Smooth muscle cell (in vitro differentiated cells): ENCODE measurements around the gene AP3D1. TPM values are rescaled to one million over a fixed set of nuclear protein-coding genes. Genes with fewer than 3 reads are reported as not detected.

ENCODE experiments used
- DNase-seq: peaks from one replicate; lab custom pipeline; 2025; ENCODE audit not compliant: unreplicated experiment; lab: John Stamatoyannopoulos, UW
- H2AFZ ChIP-seq: fragments of 200-600 bp; sonication (generic); 2 replicates; pipeline ENCODE4 v1.6.0; 2016; ENCODE audit warnings: antibody characterized with exemption, low read depth, mild to moderate bottlenecking
- H3F3A ChIP-seq: fragments of 200-600 bp; sonication (generic); 2 replicates; pipeline ENCODE4 v1.6.0; 2017; ENCODE audit warnings: antibody characterized with exemption, low read depth
- H3K27ac ChIP-seq: fragments of 200-600 bp; sonication (generic); 2 replicates; pipeline ENCODE4 v1.5.1; 2016; ENCODE audit warnings: low read depth, mild to moderate bottlenecking
- H3K27me3 ChIP-seq: fragments of 200-600 bp; sonication (generic); 2 replicates; pipeline ENCODE4 v1.6.1; 2016; ENCODE audit warnings: low read depth, mild to moderate bottlenecking
- H3K36me3 ChIP-seq: fragments of 200-600 bp; sonication (generic); 2 replicates; pipeline ENCODE4 v1.5.1; 2016; ENCODE audit warnings: low read depth
- H3K4me1 ChIP-seq: fragments of 200-600 bp; sonication (generic); 2 replicates; pipeline ENCODE4 v1.5.1; 2016; ENCODE audit warnings: low read depth
- H3K4me2 ChIP-seq: fragments of 200-600 bp; sonication (generic); 2 replicates; pipeline ENCODE4 v1.6.0; 2016; ENCODE audit warnings: mild to moderate bottlenecking
- H3K4me3 ChIP-seq: fragments of 200-600 bp; sonication (generic); 2 replicates; pipeline ENCODE4 v1.5.1; 2016; ENCODE audit warnings: mild to moderate bottlenecking
- H3K79me2 ChIP-seq: fragments of 200-600 bp; sonication (generic); 2 replicates; pipeline ENCODE4 v1.6.0; 2016; ENCODE audit warnings: low read depth, mild to moderate bottlenecking
- H3K9ac ChIP-seq: fragments of 200-600 bp; sonication (generic); 2 replicates; pipeline ENCODE4 v1.6.0; 2016; ENCODE audit warnings: low read depth
- H3K9me3 ChIP-seq: fragments of 200-600 bp; sonication (generic); replicated peaks from 2 replicates; pipeline ENCODE4 v1.5.1; 2016; ENCODE audit warnings: low read depth
- H4K20me1 ChIP-seq: fragments of 200-600 bp; sonication (generic); 2 replicates; pipeline ENCODE4 v1.6.0; 2016; ENCODE audit warnings: low read depth
- WGBS: methylation state at CpG from one replicate; pipeline ENCODE4 v1.1.7; 2016; ENCODE audit warnings: low lambda C conversion rate; 5-methylcytosine and 5-hydroxymethylcytosine counted together
- polyA plus RNA-seq: library from polyadenylated mRNA; unstranded; fragments of >200 nt; fragmentation: Nextera tagmentation; extraction: Ambion mirVana; gene quantifications from 2 replicates; pipeline ENCODE4 v1.2.1, GENCODE V29; 2016
- total RNA-seq: library from RNA; depleted of rRNA; stranded (reverse); fragments of >200 nt; gene quantifications from 2 replicates; pipeline ENCODE4 v1.2.3, GENCODE V29; 2014
- TF ChIP-seq, protein P1 (sequence below): fragments of 200-600 bp; sonication (generic); IDR thresholded peaks from 2 replicates; pipeline ENCODE4 v1.5.1; 2017; ENCODE audit warnings: borderline replicate concordance, mild to moderate bottlenecking, antibody characterized with exemption; ENCODE audit not compliant: insufficient read depth, poor library complexity, severe bottlenecking

The AP3D1 gene
- total and polyA plus RNA-seq, 2 experiments from 2014 or later, result 66.2 to 81.0 TPM

DNA sequence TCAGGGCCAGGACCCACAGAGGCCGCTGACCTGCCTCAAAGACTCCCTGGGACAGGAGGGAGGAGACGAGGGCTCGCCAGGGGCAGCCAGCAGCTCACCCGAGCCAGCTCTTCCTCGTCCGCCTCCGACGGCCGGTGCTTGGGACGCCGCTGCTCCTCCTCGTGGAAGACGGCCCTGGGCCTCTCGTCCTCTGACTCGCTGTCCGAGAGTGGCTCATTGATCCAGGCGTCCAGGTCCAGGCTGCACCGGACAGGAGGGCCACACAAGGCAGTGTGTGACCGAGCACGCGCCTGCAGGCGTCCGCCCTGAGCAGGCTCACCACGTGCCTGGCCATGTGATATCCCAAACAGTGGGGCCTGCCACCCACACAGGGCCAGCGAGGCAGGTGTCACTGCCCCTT lies 34.9 kb downstream of the AP3D1 start:
- H3K4me3 ChIP-seq, result no peak overlapping the region
- H3K36me3 ChIP-seq, result no peaks in the 10 kb centered on the region
- TF ChIP-seq, protein P1, sequence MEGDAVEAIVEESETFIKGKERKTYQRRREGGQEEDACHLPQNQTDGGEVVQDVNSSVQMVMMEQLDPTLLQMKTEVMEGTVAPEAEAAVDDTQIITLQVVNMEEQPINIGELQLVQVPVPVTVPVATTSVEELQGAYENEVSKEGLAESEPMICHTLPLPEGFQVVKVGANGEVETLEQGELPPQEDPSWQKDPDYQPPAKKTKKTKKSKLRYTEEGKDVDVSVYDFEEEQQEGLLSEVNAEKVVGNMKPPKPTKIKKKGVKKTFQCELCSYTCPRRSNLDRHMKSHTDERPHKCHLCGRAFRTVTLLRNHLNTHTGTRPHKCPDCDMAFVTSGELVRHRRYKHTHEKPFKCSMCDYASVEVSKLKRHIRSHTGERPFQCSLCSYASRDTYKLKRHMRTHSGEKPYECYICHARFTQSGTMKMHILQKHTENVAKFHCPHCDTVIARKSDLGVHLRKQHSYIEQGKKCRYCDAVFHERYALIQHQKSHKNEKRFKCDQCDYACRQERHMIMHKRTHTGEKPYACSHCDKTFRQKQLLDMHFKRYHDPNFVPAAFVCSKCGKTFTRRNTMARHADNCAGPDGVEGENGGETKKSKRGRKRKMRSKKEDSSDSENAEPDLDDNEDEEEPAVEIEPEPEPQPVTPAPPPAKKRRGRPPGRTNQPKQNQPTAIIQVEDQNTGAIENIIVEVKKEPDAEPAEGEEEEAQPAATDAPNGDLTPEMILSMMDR, result no peak
- H3K4me2 ChIP-seq, result no peak overlapping the region
- WGBS, result 96% methylated on average over 25 of the region's 25 CpGs
- H3K27me3 ChIP-seq, result no peaks in the 10 kb centered on the region
- no peak overlapping the region for H3K9ac ChIP-seq
- no peaks in the 10 kb centered on the region for H3K9me3 ChIP-seq
- no peaks in the 10 kb centered on the region for H3K79me2 ChIP-seq
- H3F3A ChIP-seq, result no peaks in the 10 kb centered on the region
- no peak for DNase-seq
- no peak overlapping the region for H2AFZ ChIP-seq
- no peaks in the 10 kb centered on the region for H3K4me1 ChIP-seq
- H3K27ac ChIP-seq, result no peak overlapping the region
- peaks cover 56% of the 10 kb centered on the region for H4K20me1 ChIP-seq

DNA sequence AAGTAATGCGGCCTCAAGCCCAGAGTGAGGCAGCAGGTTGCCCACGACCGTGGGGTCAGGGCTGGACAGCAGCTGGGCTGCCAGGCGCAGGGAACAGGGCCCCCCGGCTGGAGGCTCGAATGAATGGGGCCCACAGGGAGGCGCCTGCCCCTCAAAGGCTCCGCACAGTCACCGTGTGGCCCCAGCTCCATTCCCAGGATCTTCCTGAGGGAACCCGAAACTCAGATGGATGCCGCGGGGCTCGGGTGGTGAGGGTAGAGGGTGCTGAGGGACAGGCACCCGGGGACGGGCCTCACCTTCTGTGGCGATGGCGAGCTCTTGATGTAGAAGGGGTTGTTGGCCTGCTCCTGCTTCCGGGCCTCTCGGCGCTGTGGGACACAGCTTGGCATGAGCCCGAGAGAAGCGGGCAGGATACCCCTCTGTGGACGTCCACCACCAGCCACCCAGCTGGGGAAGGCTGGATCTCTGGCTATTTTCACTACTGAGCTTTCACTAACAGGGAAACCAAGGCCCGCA lies 35.4 kb downstream of the AP3D1 start:
- peaks cover 52% of the 10 kb centered on the region for H4K20me1 ChIP-seq
- H3F3A ChIP-seq, result no peaks in the 10 kb centered on the region
- H3K9me3 ChIP-seq, result no peaks in the 10 kb centered on the region
- TF ChIP-seq, protein P1, result no peak
- no peak overlapping the region for H3K9ac ChIP-seq
- H3K4me1 ChIP-seq, result no peaks in the 10 kb centered on the region
- H3K4me3 ChIP-seq, result no peak overlapping the region
- H3K27me3 ChIP-seq, result no peaks in the 10 kb centered on the region
- no peaks in the 10 kb centered on the region for H3K36me3 ChIP-seq
- no peaks in the 10 kb centered on the region for H3K79me2 ChIP-seq
- no peak overlapping the region for H3K4me2 ChIP-seq
- DNase-seq, result no peak
- 96% methylated on average over 24 of the region's 24 CpGs for WGBS
- H3K27ac ChIP-seq, result no peak overlapping the region
- no peak overlapping the region for H2AFZ ChIP-seq

DNA sequence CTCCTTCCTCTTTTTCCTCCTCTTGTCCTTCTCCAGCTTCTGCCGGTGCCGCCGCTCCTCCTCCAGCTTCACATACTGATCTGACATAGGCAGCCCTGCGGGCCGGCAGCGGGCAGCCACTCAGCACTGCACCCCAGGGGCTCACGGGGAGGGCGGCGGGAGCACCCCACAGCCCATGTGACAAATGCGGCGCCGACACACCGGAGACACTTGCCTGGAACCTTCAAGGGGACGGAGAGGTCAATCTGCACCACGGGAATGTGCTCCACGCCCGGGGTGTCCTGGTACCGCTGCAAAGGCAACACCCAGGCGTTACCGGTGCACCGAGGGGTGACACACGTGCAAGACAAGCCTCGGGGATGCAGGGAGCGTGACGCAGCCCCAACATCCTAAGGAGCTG lies 36.0 kb downstream of the AP3D1 start:
- 98% methylated on average over 25 of the region's 25 CpGs for WGBS

DNA sequence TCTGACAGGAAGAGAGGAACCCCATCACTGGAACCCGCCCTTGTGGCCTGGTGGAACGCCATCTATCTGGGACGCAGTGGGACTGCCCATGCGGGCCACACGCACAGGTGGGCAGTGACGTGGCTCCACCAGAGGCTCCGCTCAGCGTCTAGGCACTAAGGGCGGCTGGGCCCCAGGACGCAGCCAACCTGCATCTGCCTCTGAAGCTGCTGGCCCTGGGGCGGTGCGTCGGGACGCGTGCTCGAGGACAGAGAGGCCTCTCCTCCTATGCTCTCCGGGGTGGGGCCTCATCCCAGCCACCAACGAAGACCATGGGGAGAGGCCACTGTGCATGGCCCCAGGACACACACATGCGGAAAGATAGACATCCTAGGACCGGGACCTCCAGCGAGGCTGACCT lies 36.5 kb downstream of the AP3D1 start:
- TF ChIP-seq, protein P1, result no peak
- Histone ChIP-seq H3K4me1 (no peaks in the 10 kb centered on the region), H3K27me3 (no peaks in the 10 kb centered on the region), H3K36me3 (no peaks in the 10 kb centered on the region), H3K9ac (no peak overlapping the region), H3K27ac (no peak overlapping the region), H3F3A (no peaks in the 10 kb centered on the region), H3K79me2 (no peaks in the 10 kb centered on the region), H3K4me2 (no peak overlapping the region), H3K4me3 (no peak overlapping the region), H4K20me1 (peaks cover 44% of the 10 kb centered on the region), H2AFZ (no peak overlapping the region), H3K9me3 (no peaks in the 10 kb centered on the region)
- over 99% methylated on average over 21 of the region's 21 CpGs for WGBS
- DNase-seq, result no peak

More for the DNA sequence above, 36.0 kb downstream of the AP3D1 start:
- no peaks in the 10 kb centered on the region for H3K79me2 ChIP-seq
- no peak overlapping the region for H3K4me2 ChIP-seq
- TF ChIP-seq, protein P1, result no peak
- no peak overlapping the region for H3K27ac ChIP-seq
- H3F3A ChIP-seq, result no peaks in the 10 kb centered on the region
- no peaks in the 10 kb centered on the region for H3K4me1 ChIP-seq
- H3K27me3 ChIP-seq, result no peaks in the 10 kb centered on the region
- no peaks in the 10 kb centered on the region for H3K36me3 ChIP-seq
- no peak for DNase-seq
- no peaks in the 10 kb centered on the region for H3K9me3 ChIP-seq
- H4K20me1 ChIP-seq, result peaks cover 49% of the 10 kb centered on the region
- H3K4me3 ChIP-seq, result no peak overlapping the region
- H2AFZ ChIP-seq, result no peak overlapping the region
- H3K9ac ChIP-seq, result no peak overlapping the region
